Measurements from ENCODE around the gene IZUMO3.

Gene IZUMO3

GRCh38 chr9:24561957-24562356 is 16.3 kb upstream of the IZUMO3 start:
- TF ChIP-seq CTCF (conservative IDR thresholded peaks at IDR 0.05; ENCODE audit: low read length), result no peak
- H3K4me3 ChIP-seq (ENCODE audit: low read length), result no peak overlapping the region
- no peak for DNase-seq (ENCODE audit: low read depth)

- no peak for DNase-seq (ENCODE audit: low read depth)
- TF ChIP-seq CTCF (conservative IDR thresholded peaks at IDR 0.05; ENCODE audit: low read length), result no peak
- no peak overlapping the region for H3K4me3 ChIP-seq (ENCODE audit: low read length)
These were observed 7.5 kb upstream of the IZUMO3 start for GRCh38 chr9:24553183-24553552.

GRCh38 chr9:24552526-24553182 is 7.0 kb upstream of the IZUMO3 start:
- DNase-seq (ENCODE audit: low read depth), result no peak

GRCh38 chr9:24545285-24545684 is 412 bp downstream of the IZUMO3 start:
- TF ChIP-seq CTCF (conservative IDR thresholded peaks at IDR 0.05; ENCODE audit: low read length), result no peak
- no peak for DNase-seq (ENCODE audit: low read depth)

More at GRCh38 chr9:24552526-24553182, 7.0 kb upstream of the IZUMO3 start:
- H3K4me3 ChIP-seq (ENCODE audit: low read length), result no peak overlapping the region
- no peak for TF ChIP-seq CTCF (conservative IDR thresholded peaks at IDR 0.05; ENCODE audit: low read length)

GRCh38 chr9:24518545-24518944 is 27.2 kb downstream of the IZUMO3 start:
- no peak for TF ChIP-seq CTCF (conservative IDR thresholded peaks at IDR 0.05; ENCODE audit: low read length)
- no peak overlapping the region for H3K4me3 ChIP-seq (ENCODE audit: low read length)
- DNase-seq (ENCODE audit: low read depth), result no peak

More at GRCh38 chr9:24545285-24545684, 412 bp downstream of the IZUMO3 start:
- H3K4me3 ChIP-seq (ENCODE audit: low read length), result no peak overlapping the region

GRCh38 chr9:24516463-24516862 is 29.2 kb downstream of the IZUMO3 start:
- TF ChIP-seq CTCF (conservative IDR thresholded peaks at IDR 0.05; ENCODE audit: low read length), result no peak
- H3K4me3 ChIP-seq (ENCODE audit: low read length), result no peak overlapping the region
- no peak for DNase-seq (ENCODE audit: low read depth)

- no peak for TF ChIP-seq CTCF (conservative IDR thresholded peaks at IDR 0.05; ENCODE audit: low read length)
- no peak overlapping the region for H3K4me3 ChIP-seq (ENCODE audit: low read length)
- DNase-seq (ENCODE audit: low read depth), result no peak
These were observed 35.8 kb downstream of the IZUMO3 start for GRCh38 chr9:24509850-24510249.

Data from AG10803 (cell line).